ENCODE data around the gene GNAI2.

DNA sequence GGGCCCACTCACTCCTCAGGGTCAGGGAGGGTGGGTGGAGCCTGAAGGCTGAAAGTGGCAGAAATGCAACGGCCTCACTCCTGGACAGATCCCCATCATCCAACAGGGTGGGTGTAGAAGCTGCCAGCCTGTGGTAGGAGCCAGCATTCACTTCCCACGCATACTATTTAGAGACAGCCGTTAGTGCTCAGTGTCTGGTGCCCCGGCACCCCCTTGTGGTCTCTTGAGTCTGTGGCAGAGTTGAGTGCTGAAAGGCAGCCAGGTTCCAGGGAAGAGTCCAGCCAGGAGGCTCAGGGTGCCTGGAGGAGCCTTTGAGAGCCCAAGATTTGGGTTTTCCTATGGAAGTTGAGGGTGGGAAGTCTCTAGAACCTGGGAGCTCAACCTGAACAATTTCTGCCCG, 46.7 kb upstream of the GNAI2 start:
- TF ChIP-seq, protein P1, sequence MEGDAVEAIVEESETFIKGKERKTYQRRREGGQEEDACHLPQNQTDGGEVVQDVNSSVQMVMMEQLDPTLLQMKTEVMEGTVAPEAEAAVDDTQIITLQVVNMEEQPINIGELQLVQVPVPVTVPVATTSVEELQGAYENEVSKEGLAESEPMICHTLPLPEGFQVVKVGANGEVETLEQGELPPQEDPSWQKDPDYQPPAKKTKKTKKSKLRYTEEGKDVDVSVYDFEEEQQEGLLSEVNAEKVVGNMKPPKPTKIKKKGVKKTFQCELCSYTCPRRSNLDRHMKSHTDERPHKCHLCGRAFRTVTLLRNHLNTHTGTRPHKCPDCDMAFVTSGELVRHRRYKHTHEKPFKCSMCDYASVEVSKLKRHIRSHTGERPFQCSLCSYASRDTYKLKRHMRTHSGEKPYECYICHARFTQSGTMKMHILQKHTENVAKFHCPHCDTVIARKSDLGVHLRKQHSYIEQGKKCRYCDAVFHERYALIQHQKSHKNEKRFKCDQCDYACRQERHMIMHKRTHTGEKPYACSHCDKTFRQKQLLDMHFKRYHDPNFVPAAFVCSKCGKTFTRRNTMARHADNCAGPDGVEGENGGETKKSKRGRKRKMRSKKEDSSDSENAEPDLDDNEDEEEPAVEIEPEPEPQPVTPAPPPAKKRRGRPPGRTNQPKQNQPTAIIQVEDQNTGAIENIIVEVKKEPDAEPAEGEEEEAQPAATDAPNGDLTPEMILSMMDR (IDR thresholded peaks at IDR 0.05) = peak; percentile 35; the same call in 1 of the 2 replicates
- TF ChIP-seq SMAD3 (CRISPR knock-in tag; IDR thresholded peaks at IDR 0.05; ENCODE audit: borderline replicate concordance) (no peak), IRF1 (CRISPR knock-in tag; IDR thresholded peaks at IDR 0.05) (no peak), CREB1 (CRISPR knock-in tag; IDR thresholded peaks at IDR 0.05) (no peak), ZBTB21 (CRISPR knock-in tag; IDR thresholded peaks at IDR 0.05; ENCODE audit: borderline replicate concordance) (no peak), ZNF232 (CRISPR knock-in tag; IDR thresholded peaks at IDR 0.05) (no peak)
- TF ChIP-seq, protein P2, sequence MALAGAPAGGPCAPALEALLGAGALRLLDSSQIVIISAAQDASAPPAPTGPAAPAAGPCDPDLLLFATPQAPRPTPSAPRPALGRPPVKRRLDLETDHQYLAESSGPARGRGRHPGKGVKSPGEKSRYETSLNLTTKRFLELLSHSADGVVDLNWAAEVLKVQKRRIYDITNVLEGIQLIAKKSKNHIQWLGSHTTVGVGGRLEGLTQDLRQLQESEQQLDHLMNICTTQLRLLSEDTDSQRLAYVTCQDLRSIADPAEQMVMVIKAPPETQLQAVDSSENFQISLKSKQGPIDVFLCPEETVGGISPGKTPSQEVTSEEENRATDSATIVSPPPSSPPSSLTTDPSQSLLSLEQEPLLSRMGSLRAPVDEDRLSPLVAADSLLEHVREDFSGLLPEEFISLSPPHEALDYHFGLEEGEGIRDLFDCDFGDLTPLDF (CRISPR knock-in tag; IDR thresholded peaks at IDR 0.05) = no peak
- TF ChIP-seq, protein P3, sequence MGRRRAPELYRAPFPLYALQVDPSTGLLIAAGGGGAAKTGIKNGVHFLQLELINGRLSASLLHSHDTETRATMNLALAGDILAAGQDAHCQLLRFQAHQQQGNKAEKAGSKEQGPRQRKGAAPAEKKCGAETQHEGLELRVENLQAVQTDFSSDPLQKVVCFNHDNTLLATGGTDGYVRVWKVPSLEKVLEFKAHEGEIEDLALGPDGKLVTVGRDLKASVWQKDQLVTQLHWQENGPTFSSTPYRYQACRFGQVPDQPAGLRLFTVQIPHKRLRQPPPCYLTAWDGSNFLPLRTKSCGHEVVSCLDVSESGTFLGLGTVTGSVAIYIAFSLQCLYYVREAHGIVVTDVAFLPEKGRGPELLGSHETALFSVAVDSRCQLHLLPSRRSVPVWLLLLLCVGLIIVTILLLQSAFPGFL (CRISPR knock-in tag; IDR thresholded peaks at IDR 0.05; ENCODE audit: borderline replicate concordance) = no peak

Data from WTC11 (cell line).